MM.1S (cell line): ENCODE measurements around the gene FZD1.

Experiments
- DNase-seq: peaks from one replicate; pipeline ENCODE4 v3.0.0-alpha.2; 2015
- H2AFZ ChIP-seq: fragments of 300-600 bp; sonication (generic); 2 replicates; pipeline ENCODE4 v1.6.0; 2016; ENCODE audit warnings: antibody characterized with exemption, low read length
- H3F3A ChIP-seq: fragments of 300-600 bp; sonication (generic); 2 replicates; pipeline ENCODE4 v1.6.1; 2016; ENCODE audit warnings: mild to moderate bottlenecking, antibody characterized with exemption, low read length, moderate library complexity, mixed read lengths; ENCODE audit not compliant: insufficient read depth
- H3K27ac ChIP-seq: fragments of 300-600 bp; sonication (generic); 2 replicates; pipeline ENCODE4 v1.5.1; 2016; ENCODE audit warnings: mild to moderate bottlenecking, low read length
- H3K27me3 ChIP-seq: fragments of 300-600 bp; sonication (generic); replicated peaks from 2 replicates; pipeline ENCODE4 v1.6.0; 2016; ENCODE audit warnings: low read length; ENCODE audit not compliant: insufficient read depth
- H3K36me3 ChIP-seq: fragments of 300-600 bp; sonication (generic); replicated peaks from 2 replicates; pipeline ENCODE4 v1.6.1; 2016; ENCODE audit warnings: mild to moderate bottlenecking, low read length, mixed read lengths; ENCODE audit not compliant: insufficient read depth
- H3K4me1 ChIP-seq: fragments of 300-600 bp; sonication (generic); 2 replicates; pipeline ENCODE4 v1.6.1; 2016; ENCODE audit warnings: low read length, mixed read lengths
- H3K4me2 ChIP-seq: fragments of 300-600 bp; sonication (generic); 2 replicates; pipeline ENCODE4 v1.6.0; 2016; ENCODE audit warnings: low read depth, low read length
- H3K4me3 ChIP-seq: fragments of 300-600 bp; sonication (generic); 2 replicates; pipeline ENCODE4 v1.5.1; 2016; ENCODE audit warnings: low read length, mixed read lengths
- H3K79me2 ChIP-seq: fragments of 300-600 bp; sonication (generic); 2 replicates; pipeline ENCODE4 v1.6.1; 2016; ENCODE audit warnings: mixed run types, low read length, mixed read lengths
- H3K9ac ChIP-seq: fragments of 300-600 bp; sonication (generic); 2 replicates; pipeline ENCODE4 v1.6.1; 2016; ENCODE audit warnings: low read length, mixed read lengths
- H3K9me2 ChIP-seq: fragments of 300-600 bp; sonication (generic); replicated peaks from 2 replicates; pipeline ENCODE4 v1.6.1; 2016; ENCODE audit warnings: mild to moderate bottlenecking, low read length, mixed read lengths; ENCODE audit not compliant: insufficient read depth
- H3K9me3 ChIP-seq: fragments of 300-600 bp; sonication (generic); replicated peaks from 2 replicates; pipeline ENCODE4 v1.6.1; 2016; ENCODE audit warnings: mild to moderate bottlenecking, low read length, mixed read lengths; ENCODE audit not compliant: insufficient read depth
- H4K20me1 ChIP-seq: fragments of 300-600 bp; sonication (generic); 2 replicates; pipeline ENCODE4 v1.6.1; 2016; ENCODE audit warnings: mild to moderate bottlenecking, low read length, moderate library complexity, mixed read lengths; ENCODE audit not compliant: insufficient read depth
- CTCF ChIP-seq: fragments of 300-600 bp; sonication (generic); IDR thresholded peaks from 2 replicates; pipeline ENCODE4 v1.5.1; 2016; ENCODE audit warnings: antibody characterized with exemption, low read length, mixed read lengths
- EZH2 ChIP-seq: fragments of 300-600 bp; sonication (generic); optimal IDR thresholded peaks from 2 replicates; pipeline ENCODE3; 2017; ENCODE audit warnings: low read depth, mild to moderate bottlenecking, antibody characterized with exemption, low read length, mixed read lengths
- EZH2phosphoT487 ChIP-seq: fragments of 300-600 bp; sonication (generic); IDR thresholded peaks from 2 replicates; pipeline ENCODE4 v1.6.1; 2018; ENCODE audit warnings: antibody characterized with exemption, low read length

Gene FZD1

GRCh38 chr7:91295576-91295975 lies 31.3 kb downstream of the FZD1 start:
- H3K9me2 ChIP-seq, result no peaks in the 10 kb centered on the region
- no peaks in the 10 kb centered on the region for H3K79me2 ChIP-seq
- H3K27me3 ChIP-seq, result no peaks in the 10 kb centered on the region
- H3K9ac ChIP-seq, result no peak overlapping the region
- H3K9me3 ChIP-seq, result no peaks in the 10 kb centered on the region
- TF ChIP-seq EZH2phosphoT487, result no peak
- TF ChIP-seq CTCF, result no peak
- TF ChIP-seq EZH2, result no peak
- H4K20me1 ChIP-seq, result no peaks in the 10 kb centered on the region
- H2AFZ ChIP-seq, result no peak overlapping the region
- H3K4me3 ChIP-seq, result no peak overlapping the region
- H3K4me1 ChIP-seq, result no peaks in the 10 kb centered on the region
- H3K36me3 ChIP-seq, result no peaks in the 10 kb centered on the region
- H3F3A ChIP-seq, result no peaks in the 10 kb centered on the region
- DNase-seq, result no peak
- H3K4me2 ChIP-seq, result no peak overlapping the region
- H3K27ac ChIP-seq, result no peak overlapping the region

- Histone ChIP-seq H3K9me2 (no peaks in the 10 kb centered on the region), H2AFZ (no peak overlapping the region), H3K4me1 (no peaks in the 10 kb centered on the region), H3K9ac (no peak overlapping the region), H3K27me3 (no peaks in the 10 kb centered on the region), H3K4me2 (no peak overlapping the region), H3K79me2 (no peaks in the 10 kb centered on the region), H3K4me3 (no peak overlapping the region), H3K9me3 (no peaks in the 10 kb centered on the region), H3K27ac (no peak overlapping the region), H3F3A (no peaks in the 10 kb centered on the region), H3K36me3 (no peaks in the 10 kb centered on the region), H4K20me1 (no peaks in the 10 kb centered on the region)
- TF ChIP-seq EZH2 (no peak), EZH2phosphoT487 (no peak), CTCF (no peak)
- no peak for DNase-seq
These were observed 33.7 kb downstream of the FZD1 start for GRCh38 chr7:91297939-91298338.

DNA sequence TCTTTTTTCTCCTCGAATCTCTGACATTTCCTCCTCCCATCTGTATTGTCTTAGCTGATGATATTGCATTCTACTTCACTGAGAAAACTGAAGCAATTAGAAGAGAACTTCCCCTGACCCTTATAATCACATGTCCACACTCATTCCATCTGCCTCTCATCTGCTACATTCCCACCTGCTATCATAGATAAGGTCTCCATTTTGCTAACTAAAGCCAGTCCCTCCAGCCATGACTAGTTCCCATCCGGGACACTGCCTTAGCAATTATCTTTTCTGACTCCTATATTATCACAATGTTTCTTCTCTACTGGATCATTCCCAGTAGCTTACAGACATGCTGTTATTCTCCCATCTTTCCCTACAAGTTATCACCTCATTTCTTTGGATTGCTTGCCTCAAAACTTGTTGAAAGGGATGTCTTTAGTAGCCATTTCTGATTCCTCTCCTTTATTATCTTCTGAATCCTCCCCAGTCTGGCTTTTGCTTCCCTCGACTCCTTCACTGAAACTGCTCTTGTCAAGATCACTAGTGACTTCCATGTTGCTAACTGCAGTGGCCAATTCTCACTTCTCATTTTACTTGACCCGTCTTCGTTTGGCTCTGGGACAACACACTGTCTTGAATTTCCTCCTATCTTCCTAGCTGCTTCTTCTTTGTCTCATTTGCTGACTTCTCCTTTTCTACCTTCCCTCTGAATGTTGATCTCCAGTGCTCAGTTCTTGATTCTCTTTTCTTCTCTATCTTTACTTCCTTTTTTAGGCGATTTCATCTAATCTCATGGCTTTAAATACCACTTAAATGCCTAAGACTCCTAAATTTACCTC lies 35.9 kb downstream of the FZD1 start:
- Histone ChIP-seq H3F3A (no peaks in the 10 kb centered on the region), H3K4me1 (no peaks in the 10 kb centered on the region), H3K9me3 (no peaks in the 10 kb centered on the region), H3K27me3 (no peaks in the 10 kb centered on the region), H3K9ac (no peak overlapping the region), H4K20me1 (no peaks in the 10 kb centered on the region), H2AFZ (no peak overlapping the region), H3K79me2 (no peaks in the 10 kb centered on the region), H3K36me3 (no peaks in the 10 kb centered on the region), H3K9me2 (no peaks in the 10 kb centered on the region), H3K27ac (no peak overlapping the region), H3K4me2 (no peak overlapping the region), H3K4me3 (no peak overlapping the region)
- no peak for DNase-seq
- TF ChIP-seq CTCF (no peak), EZH2phosphoT487 (no peak), EZH2 (no peak)
